Measurements from ENCODE around the gene MMS19. TPM values are rescaled to one million over a fixed set of nuclear protein-coding genes. Genes with fewer than 3 reads are reported as not detected.

Gene MMS19, protein sequence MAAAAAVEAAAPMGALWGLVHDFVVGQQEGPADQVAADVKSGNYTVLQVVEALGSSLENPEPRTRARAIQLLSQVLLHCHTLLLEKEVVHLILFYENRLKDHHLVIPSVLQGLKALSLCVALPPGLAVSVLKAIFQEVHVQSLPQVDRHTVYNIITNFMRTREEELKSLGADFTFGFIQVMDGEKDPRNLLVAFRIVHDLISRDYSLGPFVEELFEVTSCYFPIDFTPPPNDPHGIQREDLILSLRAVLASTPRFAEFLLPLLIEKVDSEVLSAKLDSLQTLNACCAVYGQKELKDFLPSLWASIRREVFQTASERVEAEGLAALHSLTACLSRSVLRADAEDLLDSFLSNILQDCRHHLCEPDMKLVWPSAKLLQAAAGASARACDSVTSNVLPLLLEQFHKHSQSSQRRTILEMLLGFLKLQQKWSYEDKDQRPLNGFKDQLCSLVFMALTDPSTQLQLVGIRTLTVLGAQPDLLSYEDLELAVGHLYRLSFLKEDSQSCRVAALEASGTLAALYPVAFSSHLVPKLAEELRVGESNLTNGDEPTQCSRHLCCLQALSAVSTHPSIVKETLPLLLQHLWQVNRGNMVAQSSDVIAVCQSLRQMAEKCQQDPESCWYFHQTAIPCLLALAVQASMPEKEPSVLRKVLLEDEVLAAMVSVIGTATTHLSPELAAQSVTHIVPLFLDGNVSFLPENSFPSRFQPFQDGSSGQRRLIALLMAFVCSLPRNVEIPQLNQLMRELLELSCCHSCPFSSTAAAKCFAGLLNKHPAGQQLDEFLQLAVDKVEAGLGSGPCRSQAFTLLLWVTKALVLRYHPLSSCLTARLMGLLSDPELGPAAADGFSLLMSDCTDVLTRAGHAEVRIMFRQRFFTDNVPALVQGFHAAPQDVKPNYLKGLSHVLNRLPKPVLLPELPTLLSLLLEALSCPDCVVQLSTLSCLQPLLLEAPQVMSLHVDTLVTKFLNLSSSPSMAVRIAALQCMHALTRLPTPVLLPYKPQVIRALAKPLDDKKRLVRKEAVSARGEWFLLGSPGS
- total RNA-seq, result 99.9 and 126 TPM in 2 replicates

DNA sequence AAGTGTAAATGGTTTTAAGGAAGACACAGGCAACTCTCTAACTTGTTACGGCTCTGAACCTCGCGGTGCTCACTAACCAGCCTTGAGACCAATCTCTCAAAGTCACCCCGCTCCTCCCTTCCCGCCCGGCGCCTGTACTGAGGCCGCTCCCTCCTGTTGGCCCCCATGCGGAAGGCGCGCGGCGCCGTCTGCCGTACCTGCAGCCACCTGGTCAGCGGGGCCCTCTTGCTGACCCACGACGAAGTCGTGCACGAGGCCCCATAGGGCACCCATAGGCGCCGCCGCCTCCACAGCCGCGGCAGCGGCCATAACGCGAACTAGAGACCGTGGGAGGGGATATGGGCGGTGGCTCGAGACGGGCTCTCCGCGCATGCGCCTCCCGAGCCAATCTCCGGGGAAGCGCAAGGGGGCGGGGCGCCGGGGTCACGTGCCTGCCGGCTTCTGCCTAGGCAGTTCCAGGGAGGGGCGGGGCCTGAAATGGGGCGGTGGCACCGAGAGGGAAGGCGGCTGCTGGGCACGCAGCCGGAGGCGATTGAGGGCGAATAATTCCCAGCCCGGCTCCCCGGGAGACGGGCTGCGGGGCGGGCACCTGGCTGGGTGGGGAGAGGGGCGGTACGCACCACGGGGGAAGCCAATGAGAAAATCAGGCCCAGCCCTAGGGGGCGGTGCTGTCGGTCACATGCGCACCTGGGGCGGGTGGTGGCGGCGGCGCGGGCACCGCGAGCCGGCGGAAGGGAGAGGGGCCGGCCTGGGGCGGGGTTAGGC is at the start of gene MMS19:
MMS19 (minus strand) TSS at position 347 of the 765 bp plus-strand sequence; CDS start at position 309, 38 bp downstream.

DNA sequence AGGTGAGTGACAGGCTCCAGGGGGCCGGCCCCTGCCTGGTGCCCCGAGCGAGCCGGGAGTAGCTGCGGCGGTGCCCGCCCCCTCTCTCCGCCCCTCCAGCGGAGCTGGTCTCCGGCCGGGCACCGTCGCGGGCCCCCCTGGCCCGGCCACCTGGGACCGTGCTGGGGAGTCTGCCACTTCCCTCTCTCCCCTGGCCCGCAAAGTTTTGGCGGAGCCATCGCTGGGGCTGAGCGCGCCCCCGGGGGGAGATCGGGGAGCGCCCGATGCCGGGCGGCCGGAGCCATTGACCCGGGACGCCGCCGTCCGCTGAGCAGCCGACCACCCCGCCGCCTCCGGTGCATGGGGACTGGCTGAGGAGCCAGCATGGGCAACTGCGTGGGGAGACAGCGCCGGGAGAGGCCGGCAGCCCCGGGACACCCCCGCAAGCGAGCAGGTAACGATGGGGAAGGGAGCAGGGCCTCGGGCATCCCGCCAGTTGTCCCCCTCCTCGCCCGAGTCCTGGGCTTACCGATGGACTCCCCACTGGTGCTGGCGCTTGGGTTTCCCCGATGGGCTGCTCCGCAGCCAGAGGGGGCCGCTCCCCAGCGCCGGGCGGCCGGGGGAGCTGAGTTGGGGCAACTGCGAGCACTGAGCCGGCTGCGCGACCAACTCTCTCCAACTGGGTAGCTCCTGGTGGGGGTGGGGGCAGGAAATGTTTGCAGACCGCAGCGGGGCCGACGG is 779 bp upstream of the MMS19 start, which contains the start of gene UBTD1:
UBTD1 (plus strand) TSS at position 84 of the 720 bp plus-strand sequence; CDS start at position 364, 280 bp downstream.

DNA sequence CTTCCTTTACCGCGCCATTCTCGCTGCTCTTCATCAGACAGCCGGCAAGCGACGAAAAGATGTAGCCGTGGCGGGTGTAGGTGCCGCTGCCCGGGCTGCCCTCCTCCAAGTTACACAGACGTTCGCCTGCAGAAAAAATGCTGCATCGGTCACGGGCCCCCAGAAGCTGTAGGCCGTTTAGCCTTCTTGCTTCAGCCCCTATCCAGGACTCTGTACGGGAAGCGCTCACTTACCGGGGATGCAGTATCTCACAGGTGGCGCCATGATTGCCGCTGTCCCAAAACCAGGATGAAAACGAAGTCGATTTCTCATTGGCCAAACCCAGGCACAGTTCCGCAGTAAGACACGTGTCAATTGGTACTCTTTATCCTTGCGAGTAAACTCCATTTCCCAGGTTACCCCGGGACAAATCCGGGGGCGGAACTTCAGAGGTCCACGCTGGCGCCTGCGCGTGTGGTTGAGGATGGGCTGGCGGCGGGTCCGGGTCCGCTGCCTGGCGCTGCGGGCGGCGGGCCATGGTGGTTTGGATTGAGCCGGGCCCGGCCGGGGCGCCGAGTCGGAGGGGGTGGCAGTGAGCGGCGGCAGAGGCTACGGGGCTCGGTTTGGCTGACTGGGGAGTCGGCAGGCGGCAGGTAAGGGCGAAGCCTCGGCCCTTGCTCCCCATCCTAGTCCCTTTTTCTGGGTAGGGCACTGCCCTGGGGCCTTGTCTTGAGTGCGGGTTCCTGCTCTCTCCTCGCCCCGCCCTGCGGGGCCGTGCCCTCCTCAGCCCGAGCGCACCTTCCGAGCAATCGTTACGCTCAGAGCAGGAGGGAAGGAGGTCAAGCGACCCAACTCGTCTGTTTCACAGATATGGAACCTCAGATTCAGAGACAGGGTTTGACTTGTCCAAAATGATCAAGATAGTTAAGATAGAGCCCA is 52.2 kb downstream of the MMS19 start, which contains the start of the genes EXOSC1 and ZDHHC16:
EXOSC1 (minus strand) TSS at position 285 of the 918 bp plus-strand sequence; CDS start at position 264, 21 bp downstream.
ZDHHC16 (plus strand) TSS at position 454 of the 918 bp plus-strand sequence. CDS start 5,501 bp downstream, outside the sequence.

DNA sequence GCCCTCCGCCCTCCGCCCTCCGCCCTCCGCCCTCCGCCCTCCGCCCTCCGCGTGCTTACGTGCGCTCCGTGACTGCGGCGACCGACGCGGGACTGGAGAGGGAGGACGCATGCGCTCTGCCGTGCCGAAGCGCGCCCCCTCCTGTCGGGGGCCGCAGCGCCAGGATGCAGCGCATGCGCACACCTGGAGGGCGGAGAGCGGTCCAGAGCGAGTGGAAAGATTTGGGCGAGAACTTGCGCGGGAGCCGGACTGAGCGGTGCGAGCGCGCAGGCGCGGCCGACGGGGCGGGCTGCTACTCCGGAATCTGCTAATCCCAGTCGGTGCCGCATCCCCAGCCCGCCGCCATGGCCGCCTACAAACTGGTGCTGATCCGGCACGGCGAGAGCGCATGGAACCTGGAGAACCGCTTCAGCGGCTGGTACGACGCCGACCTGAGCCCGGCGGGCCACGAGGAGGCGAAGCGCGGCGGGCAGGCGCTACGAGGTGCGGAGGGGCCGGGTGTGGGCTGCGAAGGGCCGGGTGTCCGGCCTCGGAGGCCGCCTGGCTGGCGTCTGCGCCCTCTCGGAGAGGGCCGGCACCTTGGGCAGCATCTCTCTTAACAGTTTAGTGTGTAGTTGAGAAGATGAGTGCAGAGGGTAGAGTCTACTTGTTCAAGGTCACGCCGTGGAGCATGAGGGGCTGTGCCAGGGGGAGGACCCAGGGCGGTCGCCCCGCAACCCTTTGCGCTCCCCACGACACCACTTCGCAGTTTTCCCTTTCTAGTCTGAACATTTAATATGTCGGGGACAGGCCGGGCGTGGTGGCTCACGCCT is 72.1 kb downstream of the MMS19 start, which contains the start of gene PGAM1:
PGAM1 (plus strand) TSS at position 228 of the 812 bp plus-strand sequence; CDS start at position 345, 117 bp downstream.

Other genes with a start within 250 kb of the MMS19 start
- gene ARHGAP19, start 205.8 kb downstream of the MMS19 start, total RNA-seq, result 7.3 and 9.2 TPM in 2 replicates
- gene FRAT1, start 179.2 kb downstream of the MMS19 start, total RNA-seq, result 1.3 and 2.3 TPM in 2 replicates
- 12.8 and 13.0 TPM in 2 replicates for gene FRAT2, start 163.7 kb downstream of the MMS19 start, total RNA-seq
- gene RRP12, start 97.1 kb downstream of the MMS19 start, total RNA-seq, result 30.5 and 32.5 TPM in 2 replicates
- gene PGAM1, start 72.2 kb downstream of the MMS19 start, total RNA-seq, result 946 and 1,057 TPM in 2 replicates
- 36.1 and 45.8 TPM in 2 replicates for gene EXOSC1, start 52.4 kb downstream of the MMS19 start, total RNA-seq
- 51.6 and 52.8 TPM in 2 replicates for gene ZDHHC16, start 52.2 kb downstream of the MMS19 start, total RNA-seq
- 32.2 and 34.4 TPM in 2 replicates for gene UBTD1, start 502 bp upstream of the MMS19 start, total RNA-seq
- 0.63 and 1.4 TPM in 2 replicates for gene ANKRD2, start 74.4 kb upstream of the MMS19 start, total RNA-seq
- gene HOGA1, start 86.0 kb upstream of the MMS19 start, total RNA-seq, result 0.49 TPM in 1 of 2 replicates, not detected in the other
- gene C10orf62, start 91.3 kb upstream of the MMS19 start, total RNA-seq, result not detected in 2 replicates
- gene MORN4, start 135.1 kb upstream of the MMS19 start, total RNA-seq, result 3.4 and 6.6 TPM in 2 replicates
- 38.0 and 44.8 TPM in 2 replicates for gene PI4K2A, start 142.2 kb upstream of the MMS19 start, total RNA-seq
- gene AVPI1, start 188.8 kb upstream of the MMS19 start, total RNA-seq, result 65.2 and 75.0 TPM in 2 replicates
- 24.3 and 34.1 TPM in 2 replicates for gene MARVELD1, start 215.3 kb upstream of the MMS19 start, total RNA-seq
- 8.3 and 17.0 TPM in 2 replicates for gene ZFYVE27, start 238.7 kb upstream of the MMS19 start, total RNA-seq